Breast epithelium (tissue), 4 donors: ENCODE measurements around the gene MAPKAP1. TPM values are rescaled to one million over a fixed set of nuclear protein-coding genes. Genes with fewer than 3 reads are reported as not detected.

ENCODE experiments used
- DNase-seq, 2 donors: peaks; one replicate each; pipeline ENCODE4 v3.0.0-alpha.2; 2019; ENCODE audit warnings: low spot score in 2 of 2
- H3K27ac ChIP-seq, 2 donors: fragments of 200-600 bp; sonication (generic) in 1 of 2; one replicate each; pipeline ENCODE4 v1.5.1; 2016 to 2019; ENCODE audit warnings: mild to moderate bottlenecking in 1 of 2
- H3K27me3 ChIP-seq, 2 donors: fragments of 200-600 bp; sonication (generic) in 1 of 2; one replicate each; pipeline versions ENCODE4 v1.5.1 to v1.6.0; 2017 to 2019; ENCODE audit warnings: control low read depth in 1 of 2, mild to moderate bottlenecking in 1 of 2
- H3K36me3 ChIP-seq: fragments of 200-600 bp; one replicate; pipeline ENCODE4 v1.5.1; 2019
- H3K4me1 ChIP-seq, 2 donors: fragments of 200-600 bp; sonication (generic); one replicate each; pipeline ENCODE4 v1.5.1; 2016 to 2019; ENCODE audit warnings: control low read depth in 1 of 2
- H3K4me3 ChIP-seq, 3 donors: fragments of 200-600 bp; sonication (generic); 1 replicate in 2 of 3; 2 replicates in 1 of 3; pipeline ENCODE4 v1.5.1; 2016 to 2019; ENCODE audit warnings: mild to moderate bottlenecking in 3 of 3, moderate library complexity in 2 of 3
- H3K9me3 ChIP-seq, 2 donors: fragments of 200-600 bp; sonication (generic) in 1 of 2; one replicate each; pipeline ENCODE4 v1.5.1; 2016 to 2019; ENCODE audit warnings: control low read depth in 1 of 2
- CTCF ChIP-seq, 3 donors: fragments of 450-650 bp; IDR thresholded peaks; one replicate each; pipeline ENCODE4 v1.5.1; 2016 to 2017; ENCODE audit warnings: antibody characterized with exemption in 3 of 3, mild to moderate bottlenecking in 3 of 3, moderate library complexity in 3 of 3
- POLR2A ChIP-seq: fragments of 450-650 bp; IDR thresholded peaks from one replicate; pipeline ENCODE4 v1.6.1; 2016; ENCODE audit warnings: antibody characterized with exemption, mild to moderate bottlenecking, moderate library complexity
- POLR2AphosphoS5 ChIP-seq, 3 donors: sonication (generic); formaldehyde crosslinking; IDR thresholded peaks; one replicate each; pipeline ENCODE4 v1.6.1; 2017; ENCODE audit warnings: antibody characterized with exemption in 3 of 3
- intact Hi-C: fragments of 100-400 bp; cut with DNase I; formaldehyde crosslinking; loops from one replicate; pipeline ENCODE4 v1.15.1; 2023; ENCODE audit warnings: low total_unique reads
- total RNA-seq, 3 donors: library from RNA; depleted of rRNA; stranded (reverse); fragments of >200 nt; gene quantifications; one replicate each; pipeline ENCODE4 v1.1.0, GENCODE V29; 2016

MAPKAP1 gene
- total RNA-seq, 3 donors from 2014 or later, result 61.3 to 81.9 (median 78.6) TPM

- intact Hi-C loops, result no loop called here
- Histone ChIP-seq H3K4me1 (peaks cover 0 to 3% of the 10 kb centered on the region in 2 donors), H3K27ac (peak overlapping the region; percentile 11 to 66), H3K4me3 (no peak overlapping the region), H3K36me3 (no peaks in the 10 kb centered on the region), H3K9me3 (no peaks in the 10 kb centered on the region), H3K27me3 (no peaks in the 10 kb centered on the region)
- TF ChIP-seq POLR2A (no peak), POLR2AphosphoS5 (IDR thresholded peaks at IDR 0.05) (no peak), CTCF (IDR thresholded peaks at IDR 0.05) (no peak)
- no peak for DNase-seq
Observed at GRCh38 chr9:125510980-125511379, 196.0 kb downstream of the MAPKAP1 start.

GRCh38 chr9:125509476-125509875 lies 197.5 kb downstream of the MAPKAP1 start:
- no peaks in the 10 kb centered on the region for H3K9me3 ChIP-seq
- H3K4me1 ChIP-seq, result peaks cover 0 to 3% of the 10 kb centered on the region in 2 donors
- intact Hi-C loops, result no loop called here
- no peaks in the 10 kb centered on the region for H3K36me3 ChIP-seq
- no peaks in the 10 kb centered on the region for H3K27me3 ChIP-seq
- H3K4me3 ChIP-seq, result no peak overlapping the region
- no peak overlapping the region for H3K27ac ChIP-seq
- TF ChIP-seq POLR2AphosphoS5 (IDR thresholded peaks at IDR 0.05), result no peak
- TF ChIP-seq POLR2A, result no peak
- no peak for TF ChIP-seq CTCF (IDR thresholded peaks at IDR 0.05)
- no peak for DNase-seq

GRCh38 chr9:125508249-125508648 lies 198.8 kb downstream of the MAPKAP1 start:
- TF ChIP-seq CTCF (IDR thresholded peaks at IDR 0.05), result no peak
- no peak for TF ChIP-seq POLR2AphosphoS5 (IDR thresholded peaks at IDR 0.05)
- TF ChIP-seq POLR2A, result no peak
- H3K4me1 ChIP-seq, result peaks cover 0 to 3% of the 10 kb centered on the region in 2 donors
- H3K27ac ChIP-seq, result no peak overlapping the region
- H3K4me3 ChIP-seq, result no peak overlapping the region
- no peaks in the 10 kb centered on the region for H3K9me3 ChIP-seq
- intact Hi-C loops, result no loop called here
- no peaks in the 10 kb centered on the region for H3K27me3 ChIP-seq
- no peak for DNase-seq
- H3K36me3 ChIP-seq, result no peaks in the 10 kb centered on the region

- intact Hi-C loops, result no loop called here
- H3K27me3 ChIP-seq, result no peaks in the 10 kb centered on the region
- no peak for DNase-seq
- no peak overlapping the region for H3K27ac ChIP-seq
- TF ChIP-seq CTCF (IDR thresholded peaks at IDR 0.05) (no peak), POLR2AphosphoS5 (IDR thresholded peaks at IDR 0.05) (no peak)
- H3K4me3 ChIP-seq, result no peak overlapping the region
- H3K4me1 ChIP-seq, result peaks cover 0 to 3% of the 10 kb centered on the region in 2 donors
- no peaks in the 10 kb centered on the region for H3K9me3 ChIP-seq
- no peaks in the 10 kb centered on the region for H3K36me3 ChIP-seq
Observed at GRCh38 chr9:125507226-125507625, 199.8 kb downstream of the MAPKAP1 start.

GRCh38 chr9:125505988-125506438 lies 201.0 kb downstream of the MAPKAP1 start:
- TF ChIP-seq CTCF (IDR thresholded peaks at IDR 0.05) (no peak), POLR2A (no peak), POLR2AphosphoS5 (IDR thresholded peaks at IDR 0.05) (no peak)
- no peaks in the 10 kb centered on the region for H3K4me1 ChIP-seq
- H3K36me3 ChIP-seq, result no peaks in the 10 kb centered on the region
- no peaks in the 10 kb centered on the region for H3K9me3 ChIP-seq
- no peak for DNase-seq
- intact Hi-C loops, result no loop called here
- H3K27ac ChIP-seq, result no peak overlapping the region
- no peaks in the 10 kb centered on the region for H3K27me3 ChIP-seq
- H3K4me3 ChIP-seq, result no peak overlapping the region
